Mesangial cell (primary cell): ENCODE results near the gene GSTP1. TPM values are rescaled to one million over a fixed set of nuclear protein-coding genes. Genes with fewer than 3 reads are reported as not detected.

Experiments
- total RNA-seq: library from RNA; depleted of rRNA; stranded (reverse); fragments of >200 nt; gene quantifications from 2 replicates; pipeline ENCODE4 v1.2.3, GENCODE V29; 2015

The GSTP1 gene
- 2,936 and 3,710 TPM in 2 replicates for total RNA-seq

GRCh38 chr11:67583247-67584204 lies at the start of gene GSTP1:
TSS of gene GSTP1 (plus strand) at chr11:67583812. CDS start at chr11:67583844, 32 bp downstream.

DNA sequence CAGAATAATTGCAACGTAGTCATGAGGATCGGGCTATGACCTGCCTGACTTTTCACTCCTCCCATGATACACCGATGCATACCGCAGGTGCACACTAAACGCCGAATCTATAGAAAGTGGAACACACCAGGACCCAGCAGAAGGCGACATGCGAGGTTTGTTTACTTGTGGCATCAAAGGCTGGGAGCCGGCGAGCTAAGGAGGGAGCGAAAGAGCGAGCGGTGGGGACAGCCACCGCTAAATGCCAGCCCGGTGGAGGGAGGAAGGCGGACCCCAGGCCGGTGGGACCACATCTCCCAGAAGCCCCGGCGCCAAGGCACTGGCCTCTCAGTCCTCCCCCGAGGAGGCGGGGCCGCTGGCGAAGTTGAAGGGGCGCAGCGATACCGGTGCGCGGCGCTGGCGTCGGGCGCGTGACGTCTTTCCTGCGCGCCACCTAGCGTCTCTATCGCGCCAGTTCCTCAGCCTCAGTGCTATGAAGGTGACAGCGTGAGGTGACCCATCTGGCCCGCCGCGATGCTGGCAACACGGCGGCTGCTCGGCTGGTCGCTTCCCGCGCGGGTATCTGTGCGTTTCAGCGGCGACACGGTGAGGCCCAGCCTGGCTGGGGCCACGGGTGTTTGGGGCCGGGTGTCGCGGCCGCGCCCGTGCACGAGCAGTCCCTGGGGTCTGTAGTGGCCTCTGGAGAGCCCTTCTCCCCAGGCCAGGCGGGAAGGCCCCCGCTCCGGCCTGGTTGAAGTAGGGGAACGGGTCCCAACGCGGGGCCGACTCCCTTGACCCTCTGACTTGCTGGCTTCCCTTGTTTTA lies 23.1 kb downstream of the GSTP1 start, which contains the start of gene NDUFV1:
TSS of gene NDUFV1 (plus strand) at position 445 of the 804 bp plus-strand sequence. CDS start at position 514, 69 bp downstream.

DNA sequence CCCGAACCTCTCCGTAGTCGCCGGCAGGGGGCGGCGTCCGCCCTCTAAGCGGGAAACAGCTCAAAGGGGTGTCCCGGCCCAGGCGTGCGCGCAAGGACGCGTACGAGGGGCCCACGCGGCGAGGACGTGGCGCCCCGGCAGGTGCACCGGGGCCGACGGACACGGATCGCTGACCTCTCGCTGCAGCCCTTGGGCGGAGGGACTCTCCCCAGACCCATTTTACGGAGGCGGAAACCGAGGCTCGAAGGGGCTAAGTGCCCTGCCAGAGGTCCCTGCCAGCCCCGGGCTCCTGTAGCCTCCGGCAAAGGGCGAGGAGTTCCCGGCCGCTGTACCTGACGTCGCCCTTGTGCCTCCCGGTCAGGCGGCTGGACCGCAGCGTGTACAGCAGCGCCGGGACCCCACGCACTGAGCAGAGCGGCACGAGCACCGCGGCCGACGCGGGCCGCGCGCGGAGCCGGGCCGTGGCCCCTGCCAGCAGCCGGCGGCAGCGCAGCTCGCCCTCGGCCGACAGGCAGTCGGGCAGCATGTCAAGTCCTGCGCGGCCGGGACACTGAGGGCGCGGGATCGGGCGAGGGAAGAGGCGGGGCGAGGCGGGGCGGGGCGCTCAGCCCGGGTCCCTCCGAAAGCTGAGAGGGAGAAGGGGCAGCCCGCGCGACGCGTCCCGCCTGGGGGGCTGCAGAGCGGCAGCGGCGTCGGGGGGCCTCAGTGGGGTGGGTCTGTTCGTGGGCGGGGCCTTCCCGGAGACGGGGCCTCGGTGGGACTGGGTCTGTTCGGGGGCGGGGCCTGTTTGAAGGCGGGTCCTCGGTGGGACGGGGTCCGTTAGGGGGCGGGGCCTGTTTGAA lies 46.0 kb downstream of the GSTP1 start, which contains the start of gene NUDT8:
TSS of gene NUDT8 (minus strand) at position 552 of the 842 bp plus-strand sequence. CDS start at position 526, 26 bp downstream.

Other genes starting within 250 kb of the GSTP1 start
- 117 and 123 TPM in 2 replicates for gene POLD4, start 230.3 kb upstream of the GSTP1 start, total RNA-seq
- gene CLCF1, start 210.2 kb upstream of the GSTP1 start, total RNA-seq: 17.8 and 29.8 TPM in 2 replicates
- 7.4 and 9.8 TPM in 2 replicates for gene RAD9A, start 191.8 kb upstream of the GSTP1 start, total RNA-seq
- gene PPP1CA, start 182.0 kb upstream of the GSTP1 start, total RNA-seq: 266 and 298 TPM in 2 replicates
- 0.33 and 0.76 TPM in 2 replicates for gene TBC1D10C, start 179.7 kb upstream of the GSTP1 start, total RNA-seq
- gene CARNS1, start 168.1 kb upstream of the GSTP1 start, total RNA-seq: 0.33 and 7.5 TPM in 2 replicates
- gene RPS6KB2, start 155.3 kb upstream of the GSTP1 start, total RNA-seq: 55.7 and 76.3 TPM in 2 replicates
- gene PTPRCAP, start 146.1 kb upstream of the GSTP1 start, total RNA-seq: 0.25 and 1.8 TPM in 2 replicates
- 145 and 203 TPM in 2 replicates for gene CORO1B, start 140.3 kb upstream of the GSTP1 start, total RNA-seq
- not detected in 2 replicates for gene GPR152, start 131.1 kb upstream of the GSTP1 start, total RNA-seq
- not detected in 2 replicates for gene CABP4, start 128.5 kb upstream of the GSTP1 start, total RNA-seq
- 58.2 and 61.9 TPM in 2 replicates for gene TMEM134, start 114.6 kb upstream of the GSTP1 start, total RNA-seq
- gene AIP, start 100.8 kb upstream of the GSTP1 start, total RNA-seq: 59.2 and 87.3 TPM in 2 replicates
- gene PITPNM1, start 78.4 kb upstream of the GSTP1 start, total RNA-seq: 93.2 and 138 TPM in 2 replicates
- gene CDK2AP2, start 75.7 kb upstream of the GSTP1 start, total RNA-seq: 107 and 165 TPM in 2 replicates
- not detected in 2 replicates for gene CABP2, start 60.4 kb upstream of the GSTP1 start, total RNA-seq
- gene NDUFV1, start 23.1 kb downstream of the GSTP1 start, total RNA-seq: 205 and 246 TPM in 2 replicates
- gene NUDT8, start 46.1 kb downstream of the GSTP1 start, total RNA-seq: 19.1 and 27.5 TPM in 2 replicates
- gene TBX10, start 56.0 kb downstream of the GSTP1 start, total RNA-seq: not detected in 2 replicates
- 0.13 TPM in 1 of 2 replicates, not detected in the other for gene ACY3, start 66.9 kb downstream of the GSTP1 start, total RNA-seq
- gene ALDH3B2, start 90.8 kb downstream of the GSTP1 start, total RNA-seq: not detected in 2 replicates